Fibroblast of lung (primary cell): ENCODE measurements around the gene TBX4. TPM values are rescaled to one million over a fixed set of nuclear protein-coding genes. Genes with fewer than 3 reads are reported as not detected.

Experiments used
- DNase-seq, 2 donors: peaks; one replicate each; pipeline versions ENCODE4 v3.0.0 to v3.0.0-alpha.2; 2010; ENCODE audit warnings: low read depth in 2 of 2
- H2AFZ ChIP-seq: 2 replicates; pipeline ENCODE4 v1.5.1; 2012; ENCODE audit warnings: low read length, control low read depth, inconsistent platforms
- H3K27ac ChIP-seq: 2 replicates; pipeline ENCODE4 v1.5.1; 2011; ENCODE audit warnings: low read length, control low read depth; ENCODE audit not compliant: insufficient read depth
- H3K27me3 ChIP-seq: 2 replicates; pipeline ENCODE4 v1.5.1; 2011; ENCODE audit warnings: mild to moderate bottlenecking, low read length; ENCODE audit not compliant: control insufficient read depth, insufficient read depth
- H3K36me3 ChIP-seq: 2 replicates; pipeline ENCODE4 v1.5.1; 2011; ENCODE audit warnings: low read length; ENCODE audit not compliant: control insufficient read depth, insufficient read depth
- H3K4me1 ChIP-seq: 2 replicates; pipeline ENCODE4 v1.5.1; 2011; ENCODE audit warnings: low read length; ENCODE audit not compliant: control insufficient read depth, insufficient read depth; ENCODE audit errors: extremely low read depth
- H3K4me2 ChIP-seq: 2 replicates; pipeline ENCODE4 v1.5.1; 2011; ENCODE audit warnings: low read length, control low read depth; ENCODE audit not compliant: insufficient read depth; ENCODE audit errors: extremely low read depth
- H3K4me3 ChIP-seq, 4 experiments: fragments of 200-600 bp in 1 of 4; sonication (generic) in 1 of 4; replicated peaks in 1 of 4; 2 replicates each; pipeline ENCODE4 v1.5.1; 2011 to 2016; ENCODE audit warnings: low read length in 4 of 4, low read depth in 3 of 4, mild to moderate bottlenecking in 3 of 4, control low read depth in 2 of 4, inconsistent platforms in 1 of 4, mixed read lengths in 1 of 4; ENCODE audit not compliant: insufficient read depth in 1 of 4; ENCODE audit errors: control extremely low read depth in 1 of 4
- H3K79me2 ChIP-seq: 2 replicates; pipeline ENCODE4 v1.5.1; 2012; ENCODE audit warnings: mild to moderate bottlenecking, low read length, inconsistent platforms; ENCODE audit not compliant: control insufficient read depth, insufficient read depth
- H3K9ac ChIP-seq: 2 replicates; pipeline ENCODE4 v1.5.1; 2011; ENCODE audit warnings: mild to moderate bottlenecking, low read length, control low read depth; ENCODE audit not compliant: insufficient read depth
- H3K9me3 ChIP-seq: 2 replicates; pipeline ENCODE4 v1.5.1; 2012; ENCODE audit warnings: low read depth, low read length; ENCODE audit not compliant: control insufficient read depth, insufficient read depth
- H4K20me1 ChIP-seq: 2 replicates; pipeline ENCODE4 v1.5.1; 2011; ENCODE audit warnings: low read length; ENCODE audit not compliant: control insufficient read depth, insufficient read depth; ENCODE audit errors: extremely low read depth
- EZH2 ChIP-seq: IDR thresholded peaks from 2 replicates; pipeline ENCODE4 v1.5.1; 2012; ENCODE audit warnings: low read length, control low read depth, mild to moderate bottlenecking; ENCODE audit errors: missing control alignments
- polyA plus RNA-seq, 2 donors: library from polyadenylated mRNA; depleted of rRNA in 1 of 2; stranded (reverse) in 1 of 2; unstranded in 1 of 2; fragments of >200 nt; gene quantifications; 2 replicates each; pipeline ENCODE4 v1.2.1, GENCODE V29; 2011 to 2012; ENCODE audit warnings: missing spikeins in 1 of 2
- total RNA-seq: library from RNA; depleted of rRNA; stranded (reverse); fragments of >200 nt; gene quantifications from 2 replicates; pipeline ENCODE4 v1.2.1, GENCODE V29; 2014
- TF ChIP-seq, protein P1 (sequence below), 2 donors: IDR thresholded peaks in 1 of 2; conservative IDR thresholded peaks in 1 of 2; 1 replicate in 1 of 2; 2 replicates in 1 of 2; pipeline ENCODE4 v1.5.1; 2011 to 2012; ENCODE audit warnings: low read length in 2 of 2, control low read depth in 1 of 2, inconsistent platforms in 1 of 2, low read depth in 1 of 2, mild to moderate bottlenecking in 1 of 2

Gene TBX4
- total and polyA plus RNA-seq, 2 donors (not counting 1 experiment from before 2014, with no cell fraction given): 44.1 to 93.9 TPM

DNA sequence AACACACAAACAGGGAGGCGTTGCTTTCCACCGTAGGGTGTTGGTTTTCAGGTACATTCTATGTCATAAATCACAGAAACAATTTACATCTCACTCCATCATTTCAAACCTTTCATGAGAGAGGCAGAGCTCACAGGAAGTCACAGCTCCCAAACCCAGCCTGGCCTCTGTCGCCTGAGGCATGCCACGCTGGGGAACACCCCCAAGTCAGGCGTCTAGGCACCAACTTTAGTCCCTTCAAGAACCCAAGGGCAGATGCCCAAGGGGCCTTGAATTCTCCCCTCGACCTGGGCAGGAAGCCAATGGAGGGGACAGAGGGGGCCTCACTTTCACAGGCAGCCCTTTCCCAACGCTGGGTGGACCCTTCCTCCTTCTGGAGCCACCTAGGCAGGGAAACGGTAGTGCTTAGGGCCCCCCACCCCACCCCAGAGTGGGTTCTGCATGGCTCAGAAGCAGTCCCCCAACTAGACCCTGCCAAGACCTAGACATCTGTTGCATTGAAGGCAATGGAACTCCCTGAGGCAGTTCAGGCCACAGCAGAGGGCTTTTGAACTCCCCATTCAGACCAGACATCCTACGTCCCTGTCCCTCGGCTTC is 10.6 kb downstream of the TBX4 start:
- Histone ChIP-seq H3K79me2 (peaks cover 99% of the 10 kb centered on the region), H3K4me3 (peak overlapping the region in 1 of 4 experiments; percentile 91), H3K9ac (peak overlapping the region; percentile 18), H3K4me1 (peaks cover 67% of the 10 kb centered on the region), H2AFZ (no peak overlapping the region), H3K27ac (peak overlapping the region; percentile 93), H3K4me2 (peak overlapping the region; percentile 1), H3K9me3 (no peaks in the 10 kb centered on the region), H3K27me3 (no peaks in the 10 kb centered on the region), H3K36me3 (peaks cover 7% of the 10 kb centered on the region), H4K20me1 (no peaks in the 10 kb centered on the region)
- no peak for DNase-seq
- TF ChIP-seq, protein P1, sequence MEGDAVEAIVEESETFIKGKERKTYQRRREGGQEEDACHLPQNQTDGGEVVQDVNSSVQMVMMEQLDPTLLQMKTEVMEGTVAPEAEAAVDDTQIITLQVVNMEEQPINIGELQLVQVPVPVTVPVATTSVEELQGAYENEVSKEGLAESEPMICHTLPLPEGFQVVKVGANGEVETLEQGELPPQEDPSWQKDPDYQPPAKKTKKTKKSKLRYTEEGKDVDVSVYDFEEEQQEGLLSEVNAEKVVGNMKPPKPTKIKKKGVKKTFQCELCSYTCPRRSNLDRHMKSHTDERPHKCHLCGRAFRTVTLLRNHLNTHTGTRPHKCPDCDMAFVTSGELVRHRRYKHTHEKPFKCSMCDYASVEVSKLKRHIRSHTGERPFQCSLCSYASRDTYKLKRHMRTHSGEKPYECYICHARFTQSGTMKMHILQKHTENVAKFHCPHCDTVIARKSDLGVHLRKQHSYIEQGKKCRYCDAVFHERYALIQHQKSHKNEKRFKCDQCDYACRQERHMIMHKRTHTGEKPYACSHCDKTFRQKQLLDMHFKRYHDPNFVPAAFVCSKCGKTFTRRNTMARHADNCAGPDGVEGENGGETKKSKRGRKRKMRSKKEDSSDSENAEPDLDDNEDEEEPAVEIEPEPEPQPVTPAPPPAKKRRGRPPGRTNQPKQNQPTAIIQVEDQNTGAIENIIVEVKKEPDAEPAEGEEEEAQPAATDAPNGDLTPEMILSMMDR (conservative IDR thresholded peaks at IDR 0.05 in 1 of 2, IDR thresholded peaks at IDR 0.05 in 1 of 2; ENCODE audit: low read depth in 1 of 2, low read length in 2 of 2): no peak
- no peak for TF ChIP-seq EZH2

DNA sequence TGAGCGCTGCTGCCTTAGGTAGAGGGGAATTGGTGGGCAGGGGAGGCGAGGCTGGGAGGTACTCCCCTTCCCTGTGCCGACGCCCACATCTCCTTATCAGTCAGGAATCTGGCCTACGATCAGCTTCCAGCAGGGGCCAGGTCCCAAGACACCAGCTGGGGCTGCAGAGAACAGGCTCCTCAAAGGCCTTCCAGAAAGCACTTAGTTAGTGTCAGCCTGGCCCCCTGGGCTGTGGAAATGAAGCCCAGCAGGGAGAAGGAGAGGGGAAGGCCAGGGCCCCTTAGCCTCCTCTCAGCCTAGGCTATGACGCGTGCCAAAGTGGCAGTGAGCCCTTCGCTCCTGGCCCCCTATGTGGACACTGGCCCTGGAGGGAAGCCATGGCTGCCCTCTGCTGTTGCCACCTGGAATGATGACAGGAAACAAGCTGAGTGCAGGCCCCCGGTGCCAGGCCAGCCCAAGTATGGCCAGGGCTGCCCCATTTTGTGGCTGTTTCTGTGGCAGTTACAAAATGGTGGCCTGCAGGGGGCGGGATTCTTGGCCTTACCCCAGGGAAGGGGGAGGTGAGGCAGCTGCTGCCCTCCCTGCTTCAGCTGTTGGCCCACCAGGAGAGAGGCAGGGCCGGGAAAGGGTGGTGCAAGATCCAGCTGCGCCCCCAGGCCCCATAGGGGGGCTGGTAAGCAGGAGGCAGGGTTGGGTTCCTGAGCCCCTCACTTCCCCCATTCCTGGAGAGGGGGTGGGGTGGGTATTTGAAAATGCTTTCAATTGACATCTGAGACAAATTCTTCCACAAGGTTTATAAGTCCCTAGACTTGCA is 11.3 kb downstream of the TBX4 start:
- H3K4me1 ChIP-seq: peaks cover 71% of the 10 kb centered on the region
- peaks cover 94% of the 10 kb centered on the region for H3K79me2 ChIP-seq
- TF ChIP-seq, protein P1 (conservative IDR thresholded peaks at IDR 0.05 in 1 of 2, IDR thresholded peaks at IDR 0.05 in 1 of 2; ENCODE audit: low read depth in 1 of 2, low read length in 2 of 2): peak; percentile 32 to 50
- TF ChIP-seq EZH2: no peak
- H2AFZ ChIP-seq: no peak overlapping the region
- no peak for DNase-seq
- H4K20me1 ChIP-seq: no peaks in the 10 kb centered on the region
- H3K36me3 ChIP-seq: peaks cover 9% of the 10 kb centered on the region
- no peaks in the 10 kb centered on the region for H3K27me3 ChIP-seq
- H3K4me3 ChIP-seq: no peak overlapping the region
- H3K27ac ChIP-seq: peak overlapping the region; percentile 93
- H3K9ac ChIP-seq: no peak overlapping the region
- peak overlapping the region; percentile 1 for H3K4me2 ChIP-seq
- no peaks in the 10 kb centered on the region for H3K9me3 ChIP-seq

DNA sequence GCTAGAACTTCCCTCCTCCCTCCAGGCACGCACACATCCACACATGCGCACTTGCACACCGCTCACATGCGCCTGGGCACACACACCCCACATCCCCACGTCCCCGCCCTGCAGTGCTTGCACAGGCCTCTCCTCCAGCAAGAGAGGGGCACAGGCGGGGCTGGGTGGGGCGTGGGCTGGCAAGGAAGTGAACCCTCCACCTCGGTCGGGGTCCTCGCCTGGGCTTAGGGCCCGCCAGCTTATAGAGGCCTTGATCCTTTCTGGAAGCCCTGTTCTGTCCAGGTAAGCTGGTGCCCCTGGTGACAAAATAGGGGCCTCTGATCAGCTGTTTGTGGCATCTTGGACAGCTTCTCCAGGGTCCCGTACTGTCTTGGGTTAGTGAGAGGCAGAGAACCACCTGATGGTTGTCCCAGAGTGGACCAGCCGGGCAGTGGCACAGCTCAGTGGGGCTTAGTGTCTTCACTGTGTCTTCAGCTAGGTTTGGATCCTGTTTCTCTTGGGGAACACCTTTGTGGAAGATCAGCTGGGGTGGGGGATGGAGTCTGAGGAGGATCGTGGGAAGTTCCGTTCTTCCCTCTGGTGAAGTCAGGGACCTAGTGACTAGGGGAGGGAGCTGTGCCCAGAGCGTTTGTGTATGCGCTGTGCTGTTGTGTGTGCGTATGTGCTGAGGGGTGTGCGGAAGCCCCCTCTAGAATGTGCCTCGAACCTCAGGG is 12.1 kb downstream of the TBX4 start:
- H4K20me1 ChIP-seq: no peaks in the 10 kb centered on the region
- H3K4me3 ChIP-seq: peak overlapping the region in 2 of 4 experiments; percentile 13 to 20
- TF ChIP-seq, protein P1 (conservative IDR thresholded peaks at IDR 0.05 in 1 of 2, IDR thresholded peaks at IDR 0.05 in 1 of 2; ENCODE audit: low read depth in 1 of 2, low read length in 2 of 2): no peak
- no peak for TF ChIP-seq EZH2
- H3K79me2 ChIP-seq: peaks cover 94% of the 10 kb centered on the region
- H3K4me2 ChIP-seq: no peak overlapping the region
- H3K27me3 ChIP-seq: no peaks in the 10 kb centered on the region
- H2AFZ ChIP-seq: no peak overlapping the region
- H3K4me1 ChIP-seq: peaks cover 76% of the 10 kb centered on the region
- peak overlapping the region; percentile 34 for H3K9ac ChIP-seq
- no peaks in the 10 kb centered on the region for H3K9me3 ChIP-seq
- peak overlapping the region; percentile 93 for H3K27ac ChIP-seq
- no peak for DNase-seq
- peaks cover 12% of the 10 kb centered on the region for H3K36me3 ChIP-seq
